Stimulated activated CD8-positive, alpha-beta memory T cell treated with anti-CD3 and anti-CD28 coated beads, Interleukin-12 subunit alpha, Interleukin-12 subunit beta, amount 100 ng/mL, for 1 hour (primary cell): Measurements from ENCODE around the gene KRT76.
A peak's percentile ranks its signal among the peaks of the same experiment; 100 is the strongest.
"Not testable (repeated sequence)": the region's sequence is repeated elsewhere in the genome, so short reads cannot be mapped to it uniquely, and the experiment has no call there.

Experiments used
- DNase-seq: peaks from one replicate; pipeline ENCODE4 v3.0.0-alpha.2; 2020; ENCODE audit warnings: low read depth

Gene KRT76

GRCh38 chr12:52759218-52759617 is 17.9 kb downstream of the KRT76 start:
- no peak for DNase-seq

- DNase-seq: no peak
Observed at GRCh38 chr12:52757449-52758176, 19.5 kb downstream of the KRT76 start.

- DNase-seq: no peak
Observed at GRCh38 chr12:52756281-52756960, 20.7 kb downstream of the KRT76 start.

- DNase-seq: no peak
Observed at GRCh38 chr12:52755533-52755932, 21.6 kb downstream of the KRT76 start.

- DNase-seq: no peak
Observed at GRCh38 chr12:52754135-52754534, 23.0 kb downstream of the KRT76 start.

GRCh38 chr12:52753283-52753682 is 23.9 kb downstream of the KRT76 start:
- no peak for DNase-seq

- DNase-seq: no peak
Observed at GRCh38 chr12:52752516-52752915, 24.6 kb downstream of the KRT76 start.

- no peak for DNase-seq
Observed at GRCh38 chr12:52751795-52752194, 25.4 kb downstream of the KRT76 start.

GRCh38 chr12:52750532-52750931 is 26.6 kb downstream of the KRT76 start:
- DNase-seq: not testable (repeated sequence)

GRCh38 chr12:52749827-52750226 is 27.3 kb downstream of the KRT76 start:
- DNase-seq: no peak

- DNase-seq: no peak
Observed at GRCh38 chr12:52748578-52748977, 28.6 kb downstream of the KRT76 start.

- no peak for DNase-seq
Observed at GRCh38 chr12:52745554-52745953, 31.6 kb downstream of the KRT76 start.

- no peak for DNase-seq
Observed at GRCh38 chr12:52744493-52745156, 32.5 kb downstream of the KRT76 start.

- DNase-seq: no peak
Observed at GRCh38 chr12:52742822-52743457, 34.2 kb downstream of the KRT76 start.

GRCh38 chr12:52742196-52742580 is 35.0 kb downstream of the KRT76 start:
- DNase-seq: no peak

GRCh38 chr12:52741375-52742195 is 35.6 kb downstream of the KRT76 start:
- DNase-seq: peak; percentile 57

GRCh38 chr12:52740584-52740983 is 36.6 kb downstream of the KRT76 start:
- no peak for DNase-seq

- no peak for DNase-seq
Observed at GRCh38 chr12:52739963-52740362, 37.2 kb downstream of the KRT76 start.

- no peak for DNase-seq
Observed at GRCh38 chr12:52735816-52736632, 41.1 kb downstream of the KRT76 start.

- no peak for DNase-seq
Observed at GRCh38 chr12:52735106-52735505, 42.0 kb downstream of the KRT76 start.

- no peak for DNase-seq
Observed at GRCh38 chr12:52730793-52731192, 46.4 kb downstream of the KRT76 start.
